GM19324 (cell line): Measurements from ENCODE around the gene UBE2D3.
A peak's percentile ranks its signal among the peaks of the same experiment; 100 is the strongest.

ENCODE experiments used
- ATAC-seq: cut with Tn5 transposase; IDR thresholded peaks from one replicate; pipeline ENCODE4 v1.9.1; 2021; ENCODE audit warnings: mild to moderate bottlenecking, moderate library complexity; ENCODE audit not compliant: unreplicated experiment, low FRiP score

UBE2D3 gene

GRCh38 chr4:102794999-102795398, 32.4 kb downstream of the UBE2D3 start:
- no peak for ATAC-seq

DNA sequence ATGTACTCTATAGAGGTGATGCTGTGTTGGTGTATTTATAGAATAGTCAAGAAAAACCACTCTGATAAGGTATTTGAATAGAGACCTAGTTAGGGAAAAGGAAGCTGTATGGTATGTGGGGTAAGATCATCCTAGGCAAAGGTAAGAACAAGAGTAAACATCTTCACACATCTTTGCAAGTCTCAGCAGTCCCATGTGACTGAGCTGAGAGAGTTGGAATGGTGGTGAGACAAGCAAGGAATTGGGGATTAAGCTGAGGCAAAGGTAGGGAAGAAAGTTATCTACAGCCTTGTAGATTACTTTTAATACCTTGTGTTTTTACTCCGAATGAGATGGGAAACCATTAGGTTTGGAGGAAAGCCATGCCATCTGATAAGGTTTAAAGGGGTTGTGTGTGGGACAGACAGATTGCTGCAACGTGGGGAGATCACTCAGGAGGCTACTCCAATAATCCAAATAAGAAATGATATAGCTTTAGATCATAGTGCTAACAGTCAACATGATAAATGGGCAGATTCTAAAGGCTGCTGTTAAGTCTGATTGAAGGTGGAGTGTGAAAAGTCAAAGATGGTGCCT, 34.9 kb downstream of the UBE2D3 start:
- no peak for ATAC-seq

- ATAC-seq, result no peak
These were observed 36.0 kb downstream of the UBE2D3 start for GRCh38 chr4:102791318-102791835.

GRCh38 chr4:102789317-102789717, 38.0 kb downstream of the UBE2D3 start:
- ATAC-seq, result no peak

DNA sequence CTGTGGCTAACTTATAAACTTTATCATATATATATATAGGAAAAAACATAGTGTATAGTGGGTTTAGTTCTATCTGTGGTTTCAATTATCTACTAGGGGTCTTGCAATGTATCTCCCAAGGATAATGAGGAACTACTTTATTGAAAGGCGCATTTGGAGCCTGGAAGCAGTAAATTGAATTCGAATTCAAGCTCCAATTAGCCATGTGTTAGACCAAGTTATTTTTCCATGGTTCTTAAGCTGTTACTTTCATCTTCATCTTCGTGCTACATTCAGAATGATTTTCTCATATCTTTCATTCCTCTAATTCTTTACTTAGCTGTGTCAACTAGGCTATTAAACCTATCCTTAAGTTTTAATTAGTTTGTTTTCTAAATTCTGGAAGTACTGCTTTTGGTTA, 39.4 kb downstream of the UBE2D3 start:
- ATAC-seq, result no peak

GRCh38 chr4:102787096-102787881, 40.1 kb downstream of the UBE2D3 start:
- ATAC-seq, result no peak

DNA sequence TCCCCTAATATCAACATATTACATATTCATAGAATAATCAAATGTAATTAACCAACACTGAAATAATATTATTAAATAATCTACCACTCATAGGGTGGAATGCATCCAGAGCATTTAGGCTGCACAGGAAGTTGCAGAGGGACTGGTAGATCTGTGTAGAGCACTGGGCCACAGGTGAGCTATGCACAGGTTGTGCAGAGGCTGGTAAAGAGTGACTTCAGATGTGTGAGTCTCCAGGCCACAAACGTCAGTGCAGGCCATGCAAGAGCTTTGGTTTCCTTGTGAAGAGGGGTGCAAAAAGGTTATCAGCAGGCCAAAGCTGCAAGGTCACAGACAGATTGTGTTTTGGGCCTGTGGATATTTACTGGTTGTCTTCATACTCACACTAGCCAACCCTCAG, 41.1 kb downstream of the UBE2D3 start:
- ATAC-seq, result no peak

DNA sequence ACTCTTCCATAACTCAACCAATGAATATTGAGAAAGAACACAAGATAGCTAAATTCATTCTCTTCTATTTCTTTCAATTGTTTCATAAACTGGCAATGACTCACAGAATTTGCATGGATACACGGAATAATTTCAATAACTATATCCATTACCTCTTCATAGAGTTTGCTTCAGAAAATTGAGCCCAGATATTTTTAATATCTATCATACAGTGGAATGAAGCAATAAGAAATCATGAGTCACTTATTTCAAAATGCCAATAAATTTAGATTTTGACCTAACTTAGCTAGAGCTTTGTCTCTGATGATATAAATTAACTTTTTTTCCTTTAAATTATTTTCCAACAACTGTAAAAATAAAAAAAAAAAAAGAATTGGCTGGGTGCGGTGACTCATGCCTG, 44.3 kb downstream of the UBE2D3 start:
- ATAC-seq, result no peak

DNA sequence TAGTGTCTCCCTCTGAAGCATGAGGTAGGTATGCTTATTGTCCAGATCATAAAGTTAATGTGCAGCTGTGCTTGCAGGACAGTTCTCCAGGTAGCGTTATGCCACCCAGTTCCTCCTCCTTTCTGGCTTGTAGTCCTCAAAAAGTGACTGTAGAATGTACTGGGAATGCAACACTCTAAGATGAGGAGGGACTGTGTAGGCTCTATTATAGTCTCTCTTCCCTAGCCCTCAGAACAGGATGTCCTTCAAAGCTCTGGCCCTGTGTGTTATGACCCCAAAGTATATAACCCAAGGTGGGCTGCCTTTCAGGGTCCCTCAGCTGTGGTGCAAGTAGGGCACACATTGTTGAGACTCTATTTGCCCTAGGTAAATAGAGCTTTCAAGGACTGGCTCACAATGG, 45.8 kb downstream of the UBE2D3 start:
- no peak for ATAC-seq

DNA sequence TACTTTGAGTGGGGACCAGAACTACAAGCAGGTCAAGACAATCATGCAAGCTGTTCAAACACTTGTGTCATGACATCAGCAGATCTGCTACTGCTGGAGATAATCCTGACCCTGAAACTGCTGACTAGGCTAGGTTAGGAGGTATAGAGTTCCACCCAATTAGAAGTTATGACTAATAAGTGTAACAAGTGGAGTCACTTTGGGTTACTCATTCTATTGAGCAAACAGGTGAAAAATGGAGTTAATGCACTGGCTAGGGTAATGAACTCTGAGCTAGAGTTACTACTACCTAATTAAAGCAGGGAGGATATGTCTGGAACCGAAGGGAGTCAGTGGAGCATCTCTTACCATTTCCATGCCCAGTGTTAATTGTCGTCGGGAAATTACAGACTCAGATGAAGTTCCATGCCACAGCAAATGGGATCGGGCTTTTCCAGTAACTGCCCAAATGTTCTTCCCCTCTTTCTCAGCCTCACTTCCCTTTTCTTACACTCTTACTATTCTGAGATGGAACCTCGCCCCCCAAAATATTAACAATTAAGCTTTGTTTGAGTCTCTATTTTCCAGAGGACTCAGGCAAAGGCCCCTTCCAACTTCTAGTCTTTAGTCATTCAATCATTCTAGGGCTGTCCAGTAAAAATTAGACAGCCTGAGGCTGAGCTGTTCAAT, 46.7 kb downstream of the UBE2D3 start:
- no peak for ATAC-seq

DNA sequence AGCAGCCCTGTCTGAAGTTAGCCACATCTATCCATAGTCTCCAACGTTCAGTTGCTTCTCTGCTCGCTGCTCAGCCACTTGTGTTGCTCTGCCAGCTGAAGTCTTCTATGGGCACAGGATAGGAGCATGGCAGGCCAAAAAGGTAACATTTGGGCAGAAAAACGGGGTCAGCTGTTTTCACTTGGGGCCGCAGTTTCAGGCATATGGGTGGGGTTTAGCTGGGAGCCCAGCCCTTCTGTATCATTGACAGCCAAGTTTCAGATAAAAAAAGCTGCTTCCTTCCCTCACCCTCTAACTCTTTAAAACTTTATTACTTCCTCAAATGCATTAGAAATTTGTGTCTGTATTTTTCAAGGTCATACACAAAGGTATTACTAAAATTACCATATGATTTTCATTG, 48.1 kb downstream of the UBE2D3 start:
- ATAC-seq, result no peak

DNA sequence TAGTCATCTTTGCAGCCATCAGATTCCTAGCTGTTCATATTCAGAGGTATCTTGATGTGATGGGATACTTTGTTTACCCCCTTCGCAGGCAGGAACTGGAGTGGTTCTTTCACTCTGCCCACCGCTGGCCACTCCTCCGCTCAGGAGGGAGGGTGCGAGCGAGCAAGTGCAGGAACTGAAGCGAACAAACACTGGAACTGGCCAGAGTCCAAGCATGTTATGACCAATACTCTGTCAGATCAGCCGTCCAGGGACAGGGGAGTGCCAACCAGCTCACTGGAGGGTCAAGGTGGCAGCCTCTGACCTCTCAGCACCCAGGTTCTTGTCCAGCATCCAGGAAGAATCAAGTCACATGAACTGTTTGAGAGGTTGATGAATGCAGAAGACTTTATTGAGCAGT, 48.6 kb downstream of the UBE2D3 start:
- ATAC-seq, result no peak

- ATAC-seq, result no peak
These were observed 51.5 kb downstream of the UBE2D3 start for GRCh38 chr4:102775805-102776204.

GRCh38 chr4:102774254-102774653, 53.1 kb downstream of the UBE2D3 start:
- ATAC-seq, result no peak

DNA sequence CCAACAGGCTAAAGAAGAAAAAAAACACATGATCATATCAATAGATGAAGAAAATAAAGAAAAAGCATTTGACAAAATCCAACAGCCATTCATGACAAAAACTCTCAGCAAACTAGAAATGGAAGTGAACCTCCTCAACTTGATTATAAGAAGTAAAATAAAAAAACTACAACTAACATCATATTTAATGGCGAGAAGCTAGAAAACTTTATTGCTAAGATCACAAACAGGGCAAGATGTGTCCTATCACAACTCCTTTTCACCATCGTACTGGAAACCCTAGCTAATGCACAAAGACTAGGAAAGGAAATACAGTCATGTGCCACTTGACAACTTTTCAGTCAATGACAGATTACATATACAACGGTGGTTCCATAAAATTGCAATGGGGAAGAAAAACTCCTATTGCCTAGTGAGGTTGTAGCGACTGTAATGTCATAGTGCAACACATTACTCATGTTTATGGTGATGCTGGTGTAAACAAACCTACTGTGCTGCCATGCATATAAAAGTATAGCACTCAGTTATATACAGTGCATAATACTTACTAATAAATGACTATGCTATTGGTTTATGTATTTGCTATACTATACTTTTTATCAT, 54.5 kb downstream of the UBE2D3 start:
- ATAC-seq, result no peak

DNA sequence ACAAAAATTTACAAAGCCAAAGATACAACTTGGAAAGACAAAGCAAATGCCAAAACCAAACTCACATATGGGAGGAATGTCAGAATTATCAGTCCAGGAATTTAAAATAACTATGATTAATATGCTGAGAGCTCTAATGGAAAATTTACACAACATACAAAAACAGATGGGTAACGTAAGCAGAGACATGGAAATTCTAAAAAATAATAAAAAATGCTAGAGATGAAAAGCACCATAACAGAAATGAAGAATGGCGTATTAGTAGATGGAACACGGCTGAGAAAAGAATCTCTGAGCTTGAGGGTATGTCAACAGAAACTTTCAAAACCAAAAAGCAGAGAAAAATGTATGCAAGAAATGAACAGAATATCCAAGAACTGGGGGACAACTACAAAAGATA, 62.5 kb downstream of the UBE2D3 start:
- no peak for ATAC-seq

DNA sequence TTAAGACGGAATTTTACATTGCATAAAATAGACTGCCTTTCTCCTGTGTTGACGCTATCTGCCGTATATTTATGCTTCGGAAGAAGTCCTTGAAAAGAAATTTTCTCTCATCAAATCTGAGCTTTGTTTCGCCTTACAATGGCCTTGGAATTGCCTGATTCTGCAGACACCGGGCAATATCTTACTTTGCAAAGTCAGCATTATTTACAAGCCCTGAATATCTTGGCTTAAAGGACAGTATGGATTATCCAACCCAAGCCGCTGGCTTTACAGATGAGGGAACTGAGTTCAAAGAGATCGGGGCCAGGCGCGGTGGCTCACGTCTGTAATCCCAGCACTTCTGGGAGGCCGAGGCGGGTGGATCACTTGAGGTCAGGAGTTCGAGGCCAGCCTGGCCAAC, 65.4 kb downstream of the UBE2D3 start:
- ATAC-seq, result no peak

- ATAC-seq, result peak; percentile 8
These were observed 66.1 kb downstream of the UBE2D3 start for GRCh38 chr4:102761296-102761701.

DNA sequence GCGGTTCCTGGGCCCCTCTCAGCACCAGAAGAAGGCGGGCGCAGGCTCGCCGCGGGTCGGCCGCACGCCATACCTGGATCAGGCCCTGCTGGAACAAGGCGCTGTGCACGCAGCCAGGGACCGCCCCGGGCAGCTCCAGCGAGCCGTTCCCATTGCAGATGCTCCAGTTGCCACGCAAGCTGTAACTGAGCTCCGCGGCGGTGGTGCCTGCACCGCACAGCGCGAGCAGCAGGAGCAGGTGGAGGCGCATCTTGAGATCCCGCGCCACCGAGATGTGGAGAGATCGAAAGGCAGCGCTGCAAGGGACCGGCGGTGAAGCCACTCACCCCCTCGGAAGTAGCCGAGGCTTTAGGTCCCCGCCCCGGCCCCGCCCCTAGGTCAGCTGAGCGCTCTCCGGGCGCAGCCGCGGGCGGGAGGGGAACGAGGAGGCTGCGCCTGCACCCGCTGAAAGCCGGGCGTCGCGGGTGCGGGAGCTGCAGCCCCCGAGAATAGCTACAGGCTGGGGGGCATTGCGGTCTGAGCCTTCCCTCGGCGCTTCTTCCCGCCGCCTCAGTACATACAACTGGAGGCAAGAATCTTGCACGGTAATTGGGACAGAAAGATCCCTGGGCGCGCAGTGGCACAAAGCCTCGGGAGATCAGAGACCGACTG, 66.6 kb downstream of the UBE2D3 start, which contains the start of gene MANBA:
Gene MANBA, minus strand, starts transcription at position 324 of the 651 bp plus-strand sequence. Its CDS starts 74 bp downstream, at position 250.
- ATAC-seq, result peak; percentile 96

GRCh38 chr4:102759831-102760644, 67.3 kb downstream of the UBE2D3 start:
- ATAC-seq, result peak; percentile 50
